K562 (cell line): ENCODE results near the gene LAMTOR4. TPM values are rescaled to one million over a fixed set of nuclear protein-coding genes. Genes with fewer than 3 reads are reported as not detected.
A peak's percentile ranks its signal among the peaks of the same experiment; 100 is the strongest.

Source experiments
- GTF2F1 ChIP-seq: IDR thresholded peaks from 2 replicates; pipeline ENCODE4 v1.6.1; 2011; ENCODE audit warnings: low read depth, low read length, improper control_type of control experiment
- JUN ChIP-seq, 2 experiments: sonication (generic) in 1 of 2; formaldehyde crosslinking in 1 of 2; IDR thresholded peaks; 2 replicates each; pipeline versions ENCODE4 v1.6.1 to v1.8.0; 2012 to 2022; ENCODE audit warnings: borderline replicate concordance in 2 of 2, mild to moderate bottlenecking in 2 of 2, improper control_type of control experiment in 1 of 2, low read depth in 1 of 2, low read length in 1 of 2, missing genetic modification reagents in 1 of 2
- NELFE ChIP-seq: IDR thresholded peaks from 2 replicates; pipeline ENCODE4 v1.6.1; 2011; ENCODE audit warnings: mild to moderate bottlenecking; ENCODE audit not compliant: insufficient read depth, insufficient read length
- NFYB ChIP-seq: IDR thresholded peaks from 2 replicates; pipeline ENCODE4 v1.6.1; 2011; ENCODE audit warnings: mild to moderate bottlenecking, moderate library complexity; ENCODE audit not compliant: insufficient read length; ENCODE audit errors: extremely low read depth
- PCBP2 ChIP-seq: fragments of 200-400 bp; formaldehyde crosslinking; IDR thresholded peaks from 2 replicates; pipeline ENCODE4 v1.6.1; 2018; ENCODE audit warnings: low read length, low read depth, mild to moderate bottlenecking, moderate library complexity; ENCODE audit not compliant: poor library complexity, severe bottlenecking
- PTBP1 ChIP-seq: fragments of 200-400 bp; formaldehyde crosslinking; IDR thresholded peaks from 2 replicates; pipeline ENCODE4 v1.6.1; 2017; ENCODE audit warnings: low read depth, low read length
- THRA ChIP-seq: fragments of 450-650 bp; IDR thresholded peaks from 2 replicates; pipeline ENCODE4 v1.6.1; 2017; ENCODE audit warnings: mild to moderate bottlenecking, moderate library complexity
- ZBED1 ChIP-seq: IDR thresholded peaks from 2 replicates; pipeline ENCODE4 v1.6.1; 2014
- ZBTB7A ChIP-seq: IDR thresholded peaks from 2 replicates; pipeline ENCODE4 v1.6.1; 2011; ENCODE audit warnings: low read depth, mild to moderate bottlenecking, low read length, moderate library complexity, borderline replicate concordance; ENCODE audit not compliant: control insufficient read depth
- ZNF133 ChIP-seq: fragments of 250-450 bp; sonication (Bioruptor Pico); IDR thresholded peaks from 2 replicates; pipeline ENCODE4 v1.4.0; 2020; ENCODE audit warnings: mild to moderate bottlenecking
- ZNF316 ChIP-seq: fragments of 450-650 bp; IDR thresholded peaks from 2 replicates; pipeline ENCODE4 v1.6.1; 2016
- polyA plus RNA-seq, 8 experiments: library from polyadenylated mRNA; depleted of rRNA in 4 of 8; stranded (reverse) in 5 of 8; unstranded in 3 of 8; fragments of >200 nt; fragmentation: Nextera tagmentation in 2 of 8; fragmentation: Illumina TruSeq in 1 of 8; extraction: Ambion mirVana in 2 of 8; extraction: Trizol in 1 of 8; gene quantifications; 2 replicates each; pipeline versions ENCODE4 v1.2.1 to v1.2.3, GENCODE V29; 2011 to 2014; ENCODE audit warnings: inconsistent platforms in 1 of 8, missing spikeins in 1 of 8
- total RNA-seq, 7 experiments: library from RNA; depleted of rRNA in 6 of 7; stranded (reverse); fragments of >200 nt in 6 of 7; fragmentation: Illumina TruSeq in 2 of 7; extraction: Trizol in 2 of 7; gene quantifications; 2 replicates each; pipeline versions ENCODE4 v1.2.1 to v1.2.3, GENCODE V29; 2011 to 2021; ENCODE audit warnings: low replicate concordance in 1 of 7
- TF ChIP-seq, protein P1 (sequence below): fragments of 200-800 bp; sonication (Bioruptor generic); IDR thresholded peaks from 2 replicates; pipeline ENCODE4 v1.6.1; 2017; ENCODE audit warnings: missing genetic modification characterization, missing compliant biosample characterization
- TF ChIP-seq, protein P2 (sequence below): fragments of 250-450 bp; sonication (Bioruptor Pico); IDR thresholded peaks from 2 replicates; pipeline ENCODE4 v1.5.0; 2021; ENCODE audit warnings: mild to moderate bottlenecking, moderate library complexity
- TF ChIP-seq, protein P3 (sequence below): fragments of 250-450 bp; sonication (Bioruptor Pico); IDR thresholded peaks from 2 replicates; pipeline ENCODE4 v1.4.0; 2020; ENCODE audit warnings: mild to moderate bottlenecking, moderate library complexity
- TF ChIP-seq, protein P4 (sequence below): fragments of 250-450 bp; sonication (Bioruptor Pico); IDR thresholded peaks from 2 replicates; pipeline ENCODE4 v1.6.1; 2021; ENCODE audit warnings: mild to moderate bottlenecking

Gene LAMTOR4
- total and polyA plus RNA-seq, 9 of the 15 experiments (the other 6 are each of a cell fraction or from before 2014, with no cell fraction given), result 79.6 to 314 (median 195) TPM

GRCh38 chr7:100148559-100149328 is at the start of gene LAMTOR4 (continued):
- TF ChIP-seq, protein P1, sequence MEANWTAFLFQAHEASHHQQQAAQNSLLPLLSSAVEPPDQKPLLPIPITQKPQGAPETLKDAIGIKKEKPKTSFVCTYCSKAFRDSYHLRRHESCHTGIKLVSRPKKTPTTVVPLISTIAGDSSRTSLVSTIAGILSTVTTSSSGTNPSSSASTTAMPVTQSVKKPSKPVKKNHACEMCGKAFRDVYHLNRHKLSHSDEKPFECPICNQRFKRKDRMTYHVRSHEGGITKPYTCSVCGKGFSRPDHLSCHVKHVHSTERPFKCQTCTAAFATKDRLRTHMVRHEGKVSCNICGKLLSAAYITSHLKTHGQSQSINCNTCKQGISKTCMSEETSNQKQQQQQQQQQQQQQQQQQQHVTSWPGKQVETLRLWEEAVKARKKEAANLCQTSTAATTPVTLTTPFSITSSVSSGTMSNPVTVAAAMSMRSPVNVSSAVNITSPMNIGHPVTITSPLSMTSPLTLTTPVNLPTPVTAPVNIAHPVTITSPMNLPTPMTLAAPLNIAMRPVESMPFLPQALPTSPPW, result peak; percentile 90
- TF ChIP-seq PCBP2 (no peak), ZBTB7A (peak; percentile 70; the same call in 1 of the 2 replicates), NELFE (no peak), ZBED1 (peak; percentile 61; the same call in 1 of the 2 replicates), NFYB (peak; percentile 85), ZNF316 (no peak), PTBP1 (no peak), THRA (no peak), JUN (IDR thresholded peaks at IDR 0.05; ENCODE audit: borderline replicate concordance, low read depth, low read length) (no peak; the same call in 1 of the 2 replicates), JUN (CRISPR knock-in tag; IDR thresholded peaks at IDR 0.05; ENCODE audit: borderline replicate concordance) (no peak), ZNF133 (CRISPR knock-in tag) (no peak), GTF2F1 (no peak)
- TF ChIP-seq, protein P2, sequence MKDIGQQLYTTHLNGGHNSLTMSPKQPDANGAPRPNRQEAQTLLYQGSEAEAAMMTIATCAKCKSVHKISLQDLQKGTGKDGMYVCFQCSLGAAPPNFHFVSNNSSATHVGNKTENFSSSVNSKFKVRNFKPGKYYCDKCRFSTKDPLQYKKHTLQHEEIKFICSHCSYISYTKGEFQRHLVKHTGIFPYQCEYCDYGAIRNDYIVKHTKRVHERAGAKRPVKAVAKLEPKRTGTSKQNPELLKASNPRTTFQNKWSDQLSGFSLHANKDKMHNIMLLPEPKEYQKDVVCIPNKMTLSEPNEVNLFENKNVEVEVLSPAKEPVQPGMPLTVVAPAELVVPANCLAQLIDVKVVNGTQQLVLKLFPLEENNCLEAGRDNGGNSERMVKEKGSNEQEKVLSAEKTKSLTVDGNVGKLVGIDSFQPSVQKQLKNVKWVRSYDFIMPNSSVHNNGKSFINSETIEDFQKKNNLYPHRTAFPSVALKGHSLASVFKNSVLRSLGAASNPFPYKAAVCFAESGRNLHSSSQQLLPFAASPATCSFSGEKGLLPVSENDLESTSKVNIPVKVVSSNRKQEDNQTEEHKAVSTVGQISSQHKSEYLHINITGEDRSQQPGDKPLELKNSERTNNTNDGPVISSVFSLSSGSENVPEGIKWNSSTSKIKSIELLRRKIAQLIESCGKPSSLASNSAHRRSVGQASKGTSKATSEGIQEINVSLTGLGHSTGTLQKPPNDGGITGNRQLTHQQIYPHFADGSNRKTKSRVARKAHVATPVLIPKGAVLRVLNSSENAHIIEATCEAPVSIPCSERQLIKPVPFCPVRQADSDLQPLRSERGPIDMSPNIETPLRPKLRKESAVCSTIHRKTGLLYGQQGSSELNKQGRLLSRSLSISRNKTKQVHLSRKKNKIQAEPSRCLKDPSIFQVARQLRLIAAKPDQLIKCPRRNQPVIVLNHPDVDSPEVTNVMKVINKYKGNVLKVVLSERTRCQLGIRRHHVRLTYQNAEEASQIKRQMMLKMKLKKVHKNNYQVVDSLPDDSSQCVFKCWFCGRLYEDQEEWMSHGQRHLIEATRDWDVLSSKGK (CRISPR knock-in tag), result no peak
- TF ChIP-seq, protein P3, sequence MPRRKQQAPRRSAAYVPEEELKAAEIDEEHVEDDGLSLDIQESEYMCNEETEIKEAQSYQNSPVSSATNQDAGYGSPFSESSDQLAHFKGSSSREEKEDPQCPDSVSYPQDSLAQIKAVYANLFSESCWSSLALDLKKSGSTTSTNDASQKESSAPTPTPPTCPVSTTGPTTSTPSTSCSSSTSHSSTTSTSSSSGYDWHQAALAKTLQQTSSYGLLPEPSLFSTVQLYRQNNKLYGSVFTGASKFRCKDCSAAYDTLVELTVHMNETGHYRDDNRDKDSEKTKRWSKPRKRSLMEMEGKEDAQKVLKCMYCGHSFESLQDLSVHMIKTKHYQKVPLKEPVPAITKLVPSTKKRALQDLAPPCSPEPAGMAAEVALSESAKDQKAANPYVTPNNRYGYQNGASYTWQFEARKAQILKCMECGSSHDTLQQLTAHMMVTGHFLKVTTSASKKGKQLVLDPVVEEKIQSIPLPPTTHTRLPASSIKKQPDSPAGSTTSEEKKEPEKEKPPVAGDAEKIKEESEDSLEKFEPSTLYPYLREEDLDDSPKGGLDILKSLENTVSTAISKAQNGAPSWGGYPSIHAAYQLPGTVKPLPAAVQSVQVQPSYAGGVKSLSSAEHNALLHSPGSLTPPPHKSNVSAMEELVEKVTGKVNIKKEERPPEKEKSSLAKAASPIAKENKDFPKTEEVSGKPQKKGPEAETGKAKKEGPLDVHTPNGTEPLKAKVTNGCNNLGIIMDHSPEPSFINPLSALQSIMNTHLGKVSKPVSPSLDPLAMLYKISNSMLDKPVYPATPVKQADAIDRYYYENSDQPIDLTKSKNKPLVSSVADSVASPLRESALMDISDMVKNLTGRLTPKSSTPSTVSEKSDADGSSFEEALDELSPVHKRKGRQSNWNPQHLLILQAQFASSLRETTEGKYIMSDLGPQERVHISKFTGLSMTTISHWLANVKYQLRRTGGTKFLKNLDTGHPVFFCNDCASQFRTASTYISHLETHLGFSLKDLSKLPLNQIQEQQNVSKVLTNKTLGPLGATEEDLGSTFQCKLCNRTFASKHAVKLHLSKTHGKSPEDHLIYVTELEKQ (CRISPR knock-in tag), result no peak
- TF ChIP-seq, protein P4, sequence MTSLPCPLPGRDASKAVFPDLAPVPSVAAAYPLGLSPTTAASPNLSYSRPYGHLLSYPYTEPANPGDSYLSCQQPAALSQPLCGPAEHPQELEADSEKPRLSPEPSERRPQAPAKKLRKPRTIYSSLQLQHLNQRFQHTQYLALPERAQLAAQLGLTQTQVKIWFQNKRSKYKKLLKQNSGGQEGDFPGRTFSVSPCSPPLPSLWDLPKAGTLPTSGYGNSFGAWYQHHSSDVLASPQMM, result no peak
